DOHH2 (cell line): ENCODE data around the gene FIBCD1.

Source experiments
- EZH2phosphoT487 ChIP-seq: fragments of 200-600 bp; sonication (generic); IDR thresholded peaks from 2 replicates; pipeline ENCODE4 v1.6.1; 2017; ENCODE audit warnings: borderline replicate concordance, mild to moderate bottlenecking, antibody characterized with exemption, low read length, moderate library complexity, mixed read lengths
- TF ChIP-seq, protein P1 (sequence below): fragments of 200-600 bp; sonication (generic); IDR thresholded peaks from one replicate; pipeline ENCODE4 v1.5.1; 2014; ENCODE audit warnings: antibody characterized with exemption, mild to moderate bottlenecking, low read depth, low read length; ENCODE audit not compliant: poor library complexity, severe bottlenecking

DNA sequence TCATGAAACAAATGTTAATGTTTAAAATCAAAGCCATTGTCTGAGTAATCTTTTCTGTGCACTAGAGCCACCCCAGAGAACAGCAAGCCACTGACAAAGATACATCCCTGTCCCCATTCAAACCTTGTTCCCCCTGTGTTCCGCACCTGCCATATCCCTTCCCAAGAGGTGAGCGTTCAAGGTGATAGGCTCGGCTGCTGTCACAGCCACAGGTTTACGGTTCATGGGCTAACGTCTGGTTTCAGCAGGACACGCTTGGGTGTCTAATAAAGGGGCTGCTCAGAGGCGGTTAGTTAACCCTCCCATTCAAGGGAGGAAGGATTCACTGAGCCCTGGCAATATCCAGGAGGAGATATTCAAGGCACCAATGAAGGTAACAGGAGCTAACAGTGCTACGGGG lies 45.5 kb upstream of the FIBCD1 start:
- TF ChIP-seq, protein P1, sequence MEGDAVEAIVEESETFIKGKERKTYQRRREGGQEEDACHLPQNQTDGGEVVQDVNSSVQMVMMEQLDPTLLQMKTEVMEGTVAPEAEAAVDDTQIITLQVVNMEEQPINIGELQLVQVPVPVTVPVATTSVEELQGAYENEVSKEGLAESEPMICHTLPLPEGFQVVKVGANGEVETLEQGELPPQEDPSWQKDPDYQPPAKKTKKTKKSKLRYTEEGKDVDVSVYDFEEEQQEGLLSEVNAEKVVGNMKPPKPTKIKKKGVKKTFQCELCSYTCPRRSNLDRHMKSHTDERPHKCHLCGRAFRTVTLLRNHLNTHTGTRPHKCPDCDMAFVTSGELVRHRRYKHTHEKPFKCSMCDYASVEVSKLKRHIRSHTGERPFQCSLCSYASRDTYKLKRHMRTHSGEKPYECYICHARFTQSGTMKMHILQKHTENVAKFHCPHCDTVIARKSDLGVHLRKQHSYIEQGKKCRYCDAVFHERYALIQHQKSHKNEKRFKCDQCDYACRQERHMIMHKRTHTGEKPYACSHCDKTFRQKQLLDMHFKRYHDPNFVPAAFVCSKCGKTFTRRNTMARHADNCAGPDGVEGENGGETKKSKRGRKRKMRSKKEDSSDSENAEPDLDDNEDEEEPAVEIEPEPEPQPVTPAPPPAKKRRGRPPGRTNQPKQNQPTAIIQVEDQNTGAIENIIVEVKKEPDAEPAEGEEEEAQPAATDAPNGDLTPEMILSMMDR = no peak
- no peak for TF ChIP-seq EZH2phosphoT487
